Left lung (tissue), 10 donors: ENCODE measurements around the gene PTK6. TPM values are rescaled to one million over a fixed set of nuclear protein-coding genes. Genes with fewer than 3 reads are reported as not detected.

Source experiments
- ATAC-seq: fragments of 200-7000 bp; cut with Tn5 transposase; one replicate; pipeline ENCODE4 v1.9.1; 2020; ENCODE audit warnings: moderate library complexity
- DNase-seq, 4 donors: peaks; one replicate each; pipeline ENCODE4 v3.0.0-alpha.2; 2013 to 2020
- H3K27ac ChIP-seq, 2 donors: fragments of 200-600 bp; sonication (generic) in 1 of 2; one replicate each; pipeline versions ENCODE4 v1.5.0 to v1.8.0; 2020 to 2021
- H3K27me3 ChIP-seq, 2 donors: fragments of 200-600 bp; sonication (generic) in 1 of 2; one replicate each; pipeline versions ENCODE4 v1.5.0 to v1.8.0; 2020 to 2021
- H3K36me3 ChIP-seq, 2 donors: fragments of 200-600 bp; sonication (generic) in 1 of 2; one replicate each; pipeline versions ENCODE4 v1.5.0 to v1.8.0; 2020 to 2021
- H3K4me1 ChIP-seq, 2 donors: fragments of 200-600 bp; one replicate each; pipeline ENCODE4 v1.8.0; 2021
- H3K4me3 ChIP-seq, 2 donors: fragments of 200-600 bp; sonication (generic) in 1 of 2; one replicate each; pipeline versions ENCODE4 v1.5.0 to v1.8.0; 2020 to 2021; ENCODE audit warnings: mild to moderate bottlenecking in 1 of 2
- H3K9me3 ChIP-seq, 2 donors: fragments of 200-600 bp; sonication (generic) in 1 of 2; one replicate each; pipeline versions ENCODE4 v1.5.0 to v1.8.0; 2020 to 2021
- CTCF ChIP-seq, 2 donors: fragments of 200-600 bp; sonication (generic) in 1 of 2; IDR thresholded peaks; one replicate each; pipeline versions ENCODE4 v1.5.0 to v1.8.0; 2021; ENCODE audit warnings: antibody characterized with exemption in 2 of 2
- intact Hi-C, 2 donors: fragments of 100-400 bp; cut with DNase I; formaldehyde crosslinking; loops; one replicate each; pipeline versions ENCODE4 v1.11.2 to v1.14.2; 2022
- polyA plus RNA-seq, 6 donors: library from polyadenylated mRNA; unstranded; fragments of 120-200 nt; gene quantifications; one replicate each; pipeline ENCODE4 v1.2.1, GENCODE V29; 2013; ENCODE audit not compliant: insufficient read length in 6 of 6
- total RNA-seq, 2 donors: library from RNA; stranded (reverse); fragmentation: NEBNext Ultra II Directional; extraction: Animal tissue kit (Norgen Biotek cat#: 25700); gene quantifications; one replicate each; pipeline ENCODE4 v1.2.1, GENCODE V29; 2021
- donor health status: DM: no; HTN: yes; CAD: no.
- donor health status: DM: no; HTN: no; CAD: no.

The PTK6 gene
- total and polyA plus RNA-seq, 8 donors, result 0.53 to 7.3 (median 0.75) TPM

- ATAC-seq (no peak), DNase-seq (peak in 1 of 4 donors; percentile 40)
- intact Hi-C loops, result no loop called here
- H3K4me3 ChIP-seq, result no peak overlapping the region
- no peaks in the 10 kb centered on the region for H3K4me1 ChIP-seq
- peaks cover 0 to 81% of the 10 kb centered on the region in 2 donors for H3K27me3 ChIP-seq
- TF ChIP-seq CTCF (IDR thresholded peaks at IDR 0.05), result no peak
- no peak overlapping the region for H3K27ac ChIP-seq
- H3K9me3 ChIP-seq, result peaks cover 0 to 10% of the 10 kb centered on the region in 2 donors
- no peaks in the 10 kb centered on the region for H3K36me3 ChIP-seq
Observed at GRCh38 chr20:63508072-63508768, 29.0 kb downstream of the PTK6 start.

GRCh38 chr20:63507083-63507743, 30.0 kb downstream of the PTK6 start:
- Histone ChIP-seq H3K27ac (no peak overlapping the region), H3K36me3 (no peaks in the 10 kb centered on the region), H3K9me3 (peaks cover 0 to 10% of the 10 kb centered on the region in 2 donors), H3K4me1 (no peaks in the 10 kb centered on the region), H3K4me3 (no peak overlapping the region), H3K27me3 (peaks cover 0 to 92% of the 10 kb centered on the region in 2 donors)
- TF ChIP-seq CTCF (IDR thresholded peaks at IDR 0.05), result no peak
- ATAC-seq (no peak), DNase-seq (peak in 1 of 4 donors; percentile 58)
- intact Hi-C loops, result no loop called here

GRCh38 chr20:63505723-63506122, 31.5 kb downstream of the PTK6 start:
- Histone ChIP-seq H3K27ac (no peak overlapping the region), H3K4me3 (no peak overlapping the region), H3K36me3 (no peaks in the 10 kb centered on the region), H3K27me3 (peaks cover 0 to 94% of the 10 kb centered on the region in 2 donors), H3K4me1 (no peaks in the 10 kb centered on the region), H3K9me3 (peaks cover 0 to 10% of the 10 kb centered on the region in 2 donors)
- intact Hi-C loops, result no loop called here
- TF ChIP-seq CTCF (IDR thresholded peaks at IDR 0.05), result no peak
- no peak for ATAC-seq
- peak in 1 of 4 donors; percentile 34 for DNase-seq

GRCh38 chr20:63505281-63505680, 31.9 kb downstream of the PTK6 start:
- DNase-seq, result no peak
- Histone ChIP-seq H3K4me3 (no peak overlapping the region), H3K36me3 (no peaks in the 10 kb centered on the region), H3K4me1 (no peaks in the 10 kb centered on the region), H3K27me3 (peaks cover 2 to 95% of the 10 kb centered on the region in 2 donors), H3K9me3 (peaks cover 0 to 10% of the 10 kb centered on the region in 2 donors), H3K27ac (no peak overlapping the region)
- TF ChIP-seq CTCF (IDR thresholded peaks at IDR 0.05), result no peak
- intact Hi-C loops, result no loop called here
- ATAC-seq, result no peak

GRCh38 chr20:63504642-63505041, 32.5 kb downstream of the PTK6 start:
- intact Hi-C loops, result no loop called here

More at GRCh38 chr20:63504642-63505041, 32.5 kb downstream of the PTK6 start:
- no peak for ATAC-seq
- Histone ChIP-seq H3K36me3 (no peaks in the 10 kb centered on the region), H3K4me1 (peaks cover 0 to under 1% of the 10 kb centered on the region in 2 donors), H3K27me3 (peaks cover 9 to 95% of the 10 kb centered on the region in 2 donors), H3K9me3 (peaks cover 0 to 10% of the 10 kb centered on the region in 2 donors), H3K27ac (no peak overlapping the region), H3K4me3 (no peak overlapping the region)
- DNase-seq, result no peak
- no peak for TF ChIP-seq CTCF (IDR thresholded peaks at IDR 0.05)
